H1 (cell line): ENCODE measurements around the gene STK39. TPM values are rescaled to one million over a fixed set of nuclear protein-coding genes. Genes with fewer than 3 reads are reported as not detected.

ENCODE experiments used
- CTCF ChIA-PET: fragments of 300-600 bp; sonication (Branson Sonifier 250); formaldehyde crosslinking; loops from one replicate; lab custom pipeline; 2021; ENCODE audit not compliant: partially characterized antibody; lab: Charles Lee
- POLR2A ChIA-PET: fragments of 300-600 bp; sonication (Branson Sonifier 250); formaldehyde crosslinking; loops from one replicate; lab custom pipeline; 2021; ENCODE audit warnings: inconsistent platforms; ENCODE audit not compliant: partially characterized antibody; lab: Charles Lee
- DNase-seq, 2 experiments: peaks; one replicate each; pipeline versions ENCODE4 v3.0.0 to v3.0.0-alpha.2; 2010 to 2022; ENCODE audit warnings: low spot score in 2 of 2, low read depth in 1 of 2, mixed read lengths in 1 of 2
- FAIRE-seq: peaks from 2 replicates; lab custom pipeline; 2011; peaks lifted over from hg19 to GRCh38; lab: Jason Lieb, UNC
- H2AFZ ChIP-seq: 2 replicates; pipeline ENCODE4 v1.8.1; 2012; ENCODE audit warnings: low read length, inconsistent platforms
- H2AK5ac ChIP-seq: 2 replicates; pipeline ENCODE4 v1.6.1; 2013; ENCODE audit warnings: low read depth, low read length
- H2BK120ac ChIP-seq: replicated peaks from 2 replicates; pipeline ENCODE3; 2013; ENCODE audit warnings: low read depth, low read length, inconsistent platforms
- H2BK12ac ChIP-seq: 2 replicates; pipeline ENCODE4 v1.6.1; 2013; ENCODE audit warnings: low read depth, low read length
- H2BK15ac ChIP-seq: 2 replicates; pipeline ENCODE4 v1.6.1; 2013; ENCODE audit warnings: low read length
- H2BK20ac ChIP-seq: 2 replicates; pipeline ENCODE4 v1.6.1; 2013; ENCODE audit warnings: low read length
- H2BK5ac ChIP-seq: 2 replicates; pipeline ENCODE4 v1.6.1; 2013; ENCODE audit warnings: low read depth, low read length
- H3K14ac ChIP-seq: 2 replicates; pipeline ENCODE4 v1.6.1; 2013; ENCODE audit warnings: inconsistent platforms; ENCODE audit not compliant: insufficient read length
- H3K18ac ChIP-seq: 2 replicates; pipeline ENCODE4 v1.6.1; 2013; ENCODE audit warnings: low read length; ENCODE audit errors: extremely low read depth
- H3K23ac ChIP-seq: 2 replicates; pipeline ENCODE4 v1.6.1; 2013; ENCODE audit warnings: inconsistent platforms; ENCODE audit not compliant: insufficient read length
- H3K23me2 ChIP-seq: 2 replicates; pipeline ENCODE4 v1.6.1; 2013; ENCODE audit warnings: low read depth, low read length
- H3K27ac ChIP-seq: 2 replicates; pipeline ENCODE4 v1.6.1; 2011; ENCODE audit warnings: low read depth, low read length, inconsistent platforms
- H3K27me3 ChIP-seq, 4 experiments: replicated peaks in 1 of 4; 1 replicate in 1 of 4; 2 replicates in 3 of 4; pipeline versions ENCODE4 v1.6.1 to v1.8.1; 2011 to 2013; ENCODE audit warnings: low read length in 3 of 4, mild to moderate bottlenecking in 3 of 4, inconsistent platforms in 2 of 4, mixed read lengths in 2 of 4, moderate library complexity in 1 of 4; ENCODE audit not compliant: control insufficient read depth in 3 of 4, insufficient read depth in 3 of 4; ENCODE audit errors: extremely low read depth in 1 of 4
- H3K36me3 ChIP-seq, 4 experiments: 2 replicates each; pipeline versions ENCODE4 v1.6.1 to v1.8.1; 2011 to 2013; ENCODE audit warnings: mild to moderate bottlenecking in 4 of 4, low read length in 3 of 4, moderate library complexity in 2 of 4, control low read depth in 1 of 4, inconsistent platforms in 1 of 4; ENCODE audit not compliant: insufficient read depth in 4 of 4, control insufficient read depth in 2 of 4
- H3K4ac ChIP-seq: replicated peaks from 2 replicates; pipeline ENCODE3; 2013; ENCODE audit warnings: low read length, low read depth, mixed read lengths, inconsistent platforms; ENCODE audit not compliant: insufficient read length
- H3K4me1 ChIP-seq, 4 experiments: replicated peaks in 1 of 4; 1 replicate in 1 of 4; 2 replicates in 3 of 4; pipeline versions ENCODE4 v1.6.1 to v1.8.1; 2011 to 2013; ENCODE audit warnings: low read length in 3 of 4, inconsistent platforms in 2 of 4, mixed read lengths in 1 of 4; ENCODE audit not compliant: insufficient read depth in 4 of 4, control insufficient read depth in 3 of 4
- H3K4me2 ChIP-seq, 2 experiments: 2 replicates each; pipeline versions ENCODE4 v1.6.1 to v1.8.1; 2011 to 2013; ENCODE audit warnings: low read depth in 2 of 2, low read length in 2 of 2, control low read depth in 1 of 2, inconsistent platforms in 1 of 2, mild to moderate bottlenecking in 1 of 2; ENCODE audit not compliant: insufficient read depth in 1 of 2
- H3K4me3 ChIP-seq, 4 experiments: fragments of 200-600, 300-600 bp in 1 of 4; sonication (generic), shearing (Covaris generic), sonication (Bioruptor Twin) in 1 of 4; 2 replicates each; pipeline versions ENCODE4 v1.5.1 to v1.8.1; 2011 to 2016; ENCODE audit warnings: low read length in 4 of 4, low read depth in 3 of 4, control low read depth in 2 of 4, inconsistent platforms in 2 of 4, mild to moderate bottlenecking in 2 of 4, mixed read lengths in 1 of 4, moderate library complexity in 1 of 4; ENCODE audit not compliant: insufficient read depth in 2 of 4; ENCODE audit errors: extremely low read depth in 1 of 4
- H3K56ac ChIP-seq: replicated peaks from 2 replicates; pipeline ENCODE3; 2013; ENCODE audit warnings: low read depth, mild to moderate bottlenecking, mixed read lengths, low read length, inconsistent platforms; ENCODE audit not compliant: insufficient read length
- H3K79me1 ChIP-seq: 2 replicates; pipeline ENCODE4 v1.6.1; 2013; ENCODE audit warnings: low read depth, low read length, control low read depth
- H3K79me2 ChIP-seq, 2 experiments: 2 replicates each; pipeline versions ENCODE4 v1.6.1 to v1.8.1; 2012 to 2013; ENCODE audit warnings: low read length in 2 of 2, mild to moderate bottlenecking in 2 of 2, inconsistent platforms in 1 of 2; ENCODE audit not compliant: insufficient read depth in 2 of 2, control insufficient read depth in 1 of 2
- H3K9ac ChIP-seq, 4 experiments: replicated peaks in 1 of 4; 1 replicate in 1 of 4; 2 replicates in 3 of 4; pipeline versions ENCODE4 v1.6.1 to v1.8.1; 2011 to 2013; ENCODE audit warnings: low read depth in 3 of 4, low read length in 3 of 4, control low read depth in 2 of 4, mild to moderate bottlenecking in 2 of 4, moderate library complexity in 2 of 4, inconsistent platforms in 1 of 4; ENCODE audit errors: extremely low read depth in 1 of 4
- H3K9me3 ChIP-seq, 2 experiments: 2 replicates each; pipeline versions ENCODE4 v1.6.1 to v1.8.1; 2012 to 2013; ENCODE audit warnings: mild to moderate bottlenecking in 2 of 2, moderate library complexity in 2 of 2, control low read depth in 1 of 2, inconsistent platforms in 1 of 2, low read depth in 1 of 2, low read length in 1 of 2, mixed read lengths in 1 of 2; ENCODE audit not compliant: insufficient read depth in 2 of 2
- H4K20me1 ChIP-seq, 2 experiments: replicated peaks in 1 of 2; 2 replicates each; pipeline versions ENCODE3 to v1.8.1; 2011 to 2013; ENCODE audit warnings: inconsistent platforms in 2 of 2, low read length in 2 of 2, mild to moderate bottlenecking in 1 of 2; ENCODE audit not compliant: insufficient read depth in 2 of 2, control insufficient read depth in 1 of 2
- H4K5ac ChIP-seq: 2 replicates; pipeline ENCODE4 v1.6.1; 2013; ENCODE audit warnings: low read length, low read depth, mixed read lengths, inconsistent platforms; ENCODE audit not compliant: insufficient read length
- H4K8ac ChIP-seq: 2 replicates; pipeline ENCODE4 v1.8.0; 2013; ENCODE audit warnings: mild to moderate bottlenecking, moderate library complexity, low read length, inconsistent platforms; ENCODE audit not compliant: insufficient read depth; ENCODE audit errors: extremely low read depth
- H4K91ac ChIP-seq: replicated peaks from 2 replicates; pipeline ENCODE3; 2013; ENCODE audit warnings: low read length, mixed read lengths, inconsistent platforms; ENCODE audit not compliant: insufficient read length
- SIRT6 ChIP-seq: IDR thresholded peaks from one replicate; pipeline ENCODE4 v1.7.1; 2012; ENCODE audit warnings: low read length, inconsistent platforms
- WGBS, 2 experiments: shearing (Covaris generic) in 1 of 2; methylation state at CpG; one replicate each; pipeline versions ENCODE4 v1.1.6 to v1.1.7; 2013 to 2015; ENCODE audit warnings: low lambda C conversion rate in 2 of 2, mixed read lengths in 2 of 2, inconsistent platforms in 1 of 2, low coverage in 1 of 2, missing lambda C conversion rate in 1 of 2; ENCODE audit not compliant: insufficient replicate concordance in 2 of 2, insufficient coverage in 1 of 2, insufficient read length in 1 of 2; ENCODE audit errors: extremely low coverage in 1 of 2, missing lambda C conversion rate in 1 of 2; 5-methylcytosine and 5-hydroxymethylcytosine counted together
- polyA plus RNA-seq, 7 experiments: library from polyadenylated mRNA; depleted of rRNA in 3 of 7; stranded (reverse) in 5 of 7; unstranded in 2 of 7; fragments of >200 nt in 5 of 7; fragments of 200-250 nt in 2 of 7; gene quantifications; 1 replicate in 5 of 7; 2 replicates in 1 of 7; 4 replicates in 1 of 7; pipeline versions ENCODE4 v1.2.1 to v1.2.3, GENCODE V29; 2011 to 2013; ENCODE audit warnings: missing spikeins in 2 of 7, mixed read lengths in 2 of 7
- total RNA-seq: library from RNA; stranded (reverse); fragmentation: NEBNext Ultra II Directional; extraction: Animal tissue kit (Norgen Biotek cat#: 25700); gene quantifications from 2 replicates; pipeline ENCODE4 v1.2.1, GENCODE V29; 2021

STK39 gene
- total and polyA plus RNA-seq, 2 of the 8 experiments (the other 6 are each of a cell fraction or from before 2014, with no cell fraction given), result 13.7 to 23.8 TPM

DNA sequence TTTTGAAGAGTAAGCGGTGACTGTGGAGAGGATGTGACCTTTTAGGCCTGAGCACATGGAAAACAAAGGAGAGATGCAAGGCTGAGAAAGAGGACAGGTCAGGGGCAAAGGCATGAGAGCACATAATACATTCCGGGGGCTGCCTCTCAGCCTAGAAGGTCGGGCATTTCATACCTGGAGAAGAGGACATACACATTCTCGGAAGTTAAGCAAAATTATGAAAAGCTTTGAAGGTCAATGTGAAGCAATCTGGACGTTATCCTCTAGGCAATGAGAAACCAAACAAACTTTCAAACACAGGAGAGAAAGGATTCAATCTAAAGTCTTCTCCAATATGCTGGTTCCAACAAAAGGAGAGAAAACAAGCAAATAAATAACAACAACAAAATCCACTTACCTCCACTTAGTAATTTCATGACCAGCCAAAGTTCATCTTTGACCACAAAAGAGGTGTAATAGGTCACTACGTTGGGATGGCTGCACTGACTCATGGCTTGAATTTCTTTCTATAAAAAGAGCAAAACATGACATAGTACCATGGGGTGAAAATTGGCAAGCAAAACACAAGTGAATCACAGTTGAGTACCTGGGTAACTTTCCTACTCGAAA, 80.4 kb downstream of the STK39 start:
- Histone ChIP-seq H4K20me1 (no peaks in the 10 kb centered on the region), H4K91ac (no peak overlapping the region), H3K27me3 (no peaks in the 10 kb centered on the region), H3K9me3 (no peaks in the 10 kb centered on the region), H3K4me1 (peaks cover 0 to 8% (median 0%) of the 10 kb centered on the region in 4 experiments; a peak in 2 of 7 replicates), H4K5ac (no peak overlapping the region), H3K4me3 (no peak overlapping the region), H2BK15ac (no peak overlapping the region), H2BK120ac (no peak overlapping the region), H3K56ac (no peak overlapping the region), H3K23ac (no peak overlapping the region), H3K79me2 (no peaks in the 10 kb centered on the region), H3K4ac (no peak overlapping the region), H2AFZ (no peak overlapping the region), H3K4me2 (no peak overlapping the region), H3K18ac (no peak overlapping the region), H2BK12ac (no peak overlapping the region), H4K8ac (no peak overlapping the region), H3K23me2 (no peaks in the 10 kb centered on the region), H2BK5ac (no peak overlapping the region), H3K9ac (no peak overlapping the region), H3K79me1 (no peaks in the 10 kb centered on the region), H2AK5ac (no peak overlapping the region), H3K27ac (no peak overlapping the region), H3K36me3 (peaks cover 0 to 3% (median 0%) of the 10 kb centered on the region in 4 experiments; a peak in 2 of 8 replicates), H2BK20ac (no peak overlapping the region), H3K14ac (no peak overlapping the region)
- POLR2A ChIA-PET, result no interaction called here
- no peak for FAIRE-seq
- DNase-seq, result no peak
- CTCF ChIA-PET, result interaction anchor here (1.2 kb wide), 1 partner anchor 31 kb away, joined by 6 read pairs; no protein-coding TSS in a partner anchor
- no peak for TF ChIP-seq SIRT6
- 87% methylated on average over 7 of the region's 7 CpGs; no CpG with 5 or more reads in 1 of the 2 experiments for WGBS, 2 experiments
